BLaER1 (cell line): ENCODE data around the gene NAV2.
A peak's percentile ranks its signal among the peaks of the same experiment; 100 is the strongest.

Experiments used
- H3K27ac ChIP-seq: shearing (Covaris generic); formaldehyde crosslinking; 2 replicates; pipeline ENCODE4 v1.8.1; 2022
- H3K27me3 ChIP-seq: shearing (Covaris generic); formaldehyde crosslinking; 2 replicates; pipeline ENCODE4 v1.8.1; 2022
- H3K36me3 ChIP-seq: shearing (Covaris generic); formaldehyde crosslinking; 2 replicates; pipeline ENCODE4 v1.8.1; 2022
- H3K4me1 ChIP-seq: shearing (Covaris generic); formaldehyde crosslinking; 2 replicates; pipeline ENCODE4 v1.8.1; 2022
- H3K4me2 ChIP-seq: shearing (Covaris generic); formaldehyde crosslinking; 2 replicates; pipeline ENCODE4 v1.8.1; 2022
- H3K4me3 ChIP-seq: shearing (Covaris generic); formaldehyde crosslinking; 2 replicates; pipeline ENCODE4 v1.8.1; 2022
- H3K9ac ChIP-seq: shearing (Covaris generic); formaldehyde crosslinking; 2 replicates; pipeline ENCODE4 v1.8.1; 2022
- H3K9me3 ChIP-seq: shearing (Covaris generic); formaldehyde crosslinking; 2 replicates; pipeline ENCODE4 v1.8.1; 2022
- H4K20me1 ChIP-seq: shearing (Covaris generic); formaldehyde crosslinking; 2 replicates; pipeline ENCODE4 v1.8.1; 2022
- Cebpa-rat ChIP-seq: shearing (Covaris generic); IDR thresholded peaks from 2 replicates; pipeline ENCODE4 v1.8.1; 2022

The NAV2 gene

DNA sequence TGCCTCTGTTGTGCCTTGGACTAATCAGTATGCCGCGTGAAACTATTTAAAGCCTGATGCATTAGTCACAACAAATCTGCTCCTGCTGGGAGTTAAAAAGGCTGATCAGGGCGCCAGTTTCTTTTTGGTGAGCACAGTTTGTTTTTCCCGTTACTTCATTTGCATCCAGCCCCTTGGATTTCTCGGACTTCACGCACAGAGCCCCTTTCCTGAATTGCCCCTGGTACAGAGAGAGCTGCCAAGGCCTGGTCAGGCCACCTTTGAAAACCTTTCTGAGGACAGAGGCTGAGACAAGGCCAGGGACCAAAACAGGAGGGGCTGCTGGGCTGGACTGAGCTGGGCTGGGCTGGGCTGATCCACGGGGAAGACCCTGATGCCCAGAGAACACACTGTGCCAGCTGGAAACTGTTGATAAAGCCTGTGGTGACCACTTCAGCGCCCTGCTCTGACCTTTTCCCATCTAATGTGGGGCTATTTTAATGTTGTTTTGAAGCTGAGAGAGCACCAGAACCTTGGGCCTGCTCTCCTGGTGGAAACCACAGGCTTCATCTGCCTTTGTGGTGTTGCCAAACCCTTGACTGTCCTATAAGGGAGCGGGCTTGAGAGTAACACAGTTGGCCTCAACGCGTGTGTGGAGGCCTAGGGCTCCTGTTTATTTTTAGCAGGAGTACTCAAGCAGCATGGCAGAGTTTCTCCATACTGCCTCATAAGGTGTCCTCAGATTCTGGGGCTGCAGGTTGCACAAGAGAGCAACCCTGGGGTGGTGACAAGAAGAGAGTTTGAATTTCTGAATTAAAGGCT, 44.2 kb downstream of the NAV2 start:
- no peak for TF ChIP-seq Cebpa-rat
- Histone ChIP-seq H3K9me3 (no peaks in the 10 kb centered on the region), H3K36me3 (no peaks in the 10 kb centered on the region), H3K4me2 (no peak overlapping the region), H3K4me1 (peaks cover 8% of the 10 kb centered on the region), H4K20me1 (no peaks in the 10 kb centered on the region), H3K27me3 (no peaks in the 10 kb centered on the region), H3K4me3 (no peak overlapping the region), H3K27ac (no peak overlapping the region), H3K9ac (no peak overlapping the region)

GRCh38 chr11:19759389-19759788, 46.8 kb downstream of the NAV2 start:
- H3K9me3 ChIP-seq = no peaks in the 10 kb centered on the region
- no peak for TF ChIP-seq Cebpa-rat
- H3K27ac ChIP-seq = no peak overlapping the region
- H3K4me3 ChIP-seq = no peak overlapping the region
- peaks cover 8% of the 10 kb centered on the region for H3K4me1 ChIP-seq
- H4K20me1 ChIP-seq = no peaks in the 10 kb centered on the region
- no peaks in the 10 kb centered on the region for H3K36me3 ChIP-seq
- peak overlapping the region; percentile 8; the same call in 1 of the 2 replicates for H3K4me2 ChIP-seq
- H3K27me3 ChIP-seq = no peaks in the 10 kb centered on the region
- no peak overlapping the region for H3K9ac ChIP-seq

- no peak overlapping the region for H3K4me2 ChIP-seq
- no peaks in the 10 kb centered on the region for H3K9me3 ChIP-seq
- no peak overlapping the region for H3K4me3 ChIP-seq
- H3K9ac ChIP-seq = no peak overlapping the region
- H4K20me1 ChIP-seq = peaks cover 4% of the 10 kb centered on the region; the same call in 1 of the 2 replicates
- peaks cover 8% of the 10 kb centered on the region for H3K4me1 ChIP-seq
- no peak overlapping the region for H3K27ac ChIP-seq
- TF ChIP-seq Cebpa-rat = no peak
- H3K27me3 ChIP-seq = peaks cover 16% of the 10 kb centered on the region
- no peaks in the 10 kb centered on the region for H3K36me3 ChIP-seq
These were observed 49.6 kb downstream of the NAV2 start for GRCh38 chr11:19762266-19762665.

DNA sequence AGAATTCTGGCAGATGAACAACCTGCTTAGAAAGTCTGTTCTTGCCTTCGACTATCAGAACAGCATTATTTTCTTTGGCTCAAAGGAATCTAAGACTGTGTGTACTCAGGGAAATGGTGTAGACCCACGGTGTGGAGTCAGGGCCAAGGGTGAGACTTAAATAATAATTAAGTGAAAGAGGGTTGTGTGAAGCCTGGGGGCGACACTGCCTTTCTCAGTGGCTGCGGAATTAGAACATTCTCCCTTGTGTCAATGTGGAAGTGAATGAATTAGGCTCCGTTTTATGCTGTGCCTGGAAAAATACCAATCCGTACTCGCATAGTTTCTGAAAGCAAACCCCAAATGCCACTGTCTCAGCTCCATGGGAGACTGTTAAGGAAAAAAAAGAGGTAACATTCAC, 50.7 kb downstream of the NAV2 start:
- no peak overlapping the region for H3K9ac ChIP-seq
- peaks cover 27% of the 10 kb centered on the region for H3K27me3 ChIP-seq
- peaks cover 14% of the 10 kb centered on the region; the same call in 1 of the 2 replicates for H4K20me1 ChIP-seq
- no peak overlapping the region for H3K4me3 ChIP-seq
- no peak for TF ChIP-seq Cebpa-rat
- no peaks in the 10 kb centered on the region for H3K9me3 ChIP-seq
- no peak overlapping the region for H3K27ac ChIP-seq
- no peak overlapping the region for H3K4me2 ChIP-seq
- H3K36me3 ChIP-seq = no peaks in the 10 kb centered on the region
- peaks cover 8% of the 10 kb centered on the region for H3K4me1 ChIP-seq

DNA sequence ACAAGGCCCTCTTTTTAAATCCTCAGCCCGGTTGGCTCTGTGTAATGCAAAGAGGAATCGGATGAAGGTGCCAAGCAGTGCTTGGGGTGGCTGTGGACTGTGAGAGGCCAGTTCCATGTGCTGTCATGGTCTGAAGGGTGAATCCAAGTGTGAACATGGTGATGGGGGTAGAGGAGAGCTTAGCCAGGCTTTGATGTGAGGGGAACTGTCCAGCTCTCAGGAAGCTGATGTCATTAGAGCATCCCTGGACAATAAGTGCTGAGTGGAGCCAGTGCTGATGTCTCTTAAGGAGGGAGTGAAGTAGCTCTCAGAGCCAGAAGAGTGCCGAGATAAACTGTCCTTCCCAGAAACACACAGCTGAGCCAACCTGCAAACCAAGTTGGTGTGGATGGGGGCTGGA, 53.6 kb downstream of the NAV2 start:
- Histone ChIP-seq H4K20me1 (peaks cover 20% of the 10 kb centered on the region; the same call in 1 of the 2 replicates), H3K4me1 (peaks cover 15% of the 10 kb centered on the region), H3K36me3 (no peaks in the 10 kb centered on the region), H3K9me3 (no peaks in the 10 kb centered on the region), H3K27me3 (peaks cover 47% of the 10 kb centered on the region), H3K4me2 (no peak overlapping the region), H3K9ac (no peak overlapping the region), H3K27ac (no peak overlapping the region), H3K4me3 (no peak overlapping the region)
- no peak for TF ChIP-seq Cebpa-rat

GRCh38 chr11:19766810-19767209, 54.2 kb downstream of the NAV2 start:
- peaks cover 26% of the 10 kb centered on the region; the same call in 1 of the 2 replicates for H4K20me1 ChIP-seq
- H3K27me3 ChIP-seq = peaks cover 53% of the 10 kb centered on the region
- H3K4me1 ChIP-seq = peaks cover 15% of the 10 kb centered on the region
- no peaks in the 10 kb centered on the region for H3K9me3 ChIP-seq
- no peak for TF ChIP-seq Cebpa-rat
- H3K36me3 ChIP-seq = no peaks in the 10 kb centered on the region
- H3K27ac ChIP-seq = no peak overlapping the region
- H3K4me2 ChIP-seq = no peak overlapping the region
- H3K4me3 ChIP-seq = no peak overlapping the region
- H3K9ac ChIP-seq = no peak overlapping the region

- Histone ChIP-seq H3K4me1 (peaks cover 15% of the 10 kb centered on the region), H3K4me3 (no peak overlapping the region), H3K27me3 (peaks cover 60% of the 10 kb centered on the region), H3K9me3 (no peaks in the 10 kb centered on the region), H3K36me3 (no peaks in the 10 kb centered on the region), H3K27ac (no peak overlapping the region), H3K9ac (no peak overlapping the region), H3K4me2 (no peak overlapping the region), H4K20me1 (peaks cover 27% of the 10 kb centered on the region; the same call in 1 of the 2 replicates)
- no peak for TF ChIP-seq Cebpa-rat
These were observed 55.1 kb downstream of the NAV2 start for GRCh38 chr11:19767627-19768151.

- Histone ChIP-seq H3K4me3 (no peak overlapping the region), H3K36me3 (no peaks in the 10 kb centered on the region), H3K9me3 (no peaks in the 10 kb centered on the region), H4K20me1 (peaks cover 27% of the 10 kb centered on the region; the same call in 1 of the 2 replicates), H3K27me3 (peaks cover 65% of the 10 kb centered on the region), H3K9ac (no peak overlapping the region), H3K4me2 (no peak overlapping the region), H3K4me1 (peaks cover 15% of the 10 kb centered on the region), H3K27ac (no peak overlapping the region)
- no peak for TF ChIP-seq Cebpa-rat
These were observed 55.6 kb downstream of the NAV2 start for GRCh38 chr11:19768197-19768596.

GRCh38 chr11:19768815-19769214, 56.2 kb downstream of the NAV2 start:
- Histone ChIP-seq H3K27ac (no peak overlapping the region), H3K4me1 (peaks cover 15% of the 10 kb centered on the region), H3K4me3 (no peak overlapping the region), H3K36me3 (no peaks in the 10 kb centered on the region), H3K27me3 (peaks cover 72% of the 10 kb centered on the region), H4K20me1 (peaks cover 27% of the 10 kb centered on the region; the same call in 1 of the 2 replicates), H3K9me3 (no peaks in the 10 kb centered on the region), H3K4me2 (no peak overlapping the region), H3K9ac (no peak overlapping the region)
- TF ChIP-seq Cebpa-rat = no peak

DNA sequence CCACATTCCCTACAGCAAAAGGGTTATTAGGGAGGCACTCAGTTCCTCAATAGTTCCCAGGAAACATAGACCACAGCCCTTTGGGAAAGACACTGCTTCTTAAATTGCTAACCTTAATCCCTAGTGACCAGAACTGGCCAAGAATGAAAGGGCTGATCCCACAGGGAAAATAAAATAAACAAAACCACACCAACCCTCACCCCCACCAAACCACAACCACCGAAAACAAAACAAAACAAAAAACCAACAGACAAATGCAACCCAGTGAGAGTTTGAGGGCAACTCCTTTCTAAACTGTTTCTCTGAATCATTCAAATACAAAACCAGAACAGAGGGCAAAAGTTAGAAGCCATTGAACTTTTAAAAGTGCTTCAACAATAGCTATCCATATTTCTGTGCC, 57.2 kb downstream of the NAV2 start:
- peak overlapping the region; percentile 62 for H3K4me2 ChIP-seq
- peaks cover 82% of the 10 kb centered on the region for H3K27me3 ChIP-seq
- H3K36me3 ChIP-seq = no peaks in the 10 kb centered on the region
- no peak overlapping the region for H3K9ac ChIP-seq
- H3K4me3 ChIP-seq = no peak overlapping the region
- peaks cover 27% of the 10 kb centered on the region; the same call in 1 of the 2 replicates for H4K20me1 ChIP-seq
- TF ChIP-seq Cebpa-rat = no peak
- H3K27ac ChIP-seq = no peak overlapping the region
- peaks cover 15% of the 10 kb centered on the region for H3K4me1 ChIP-seq
- H3K9me3 ChIP-seq = no peaks in the 10 kb centered on the region
